ENCODE measurements around the gene PROB1. TPM values are rescaled to one million over a fixed set of nuclear protein-coding genes. Genes with fewer than 3 reads are reported as not detected.

PROB1 gene
- total and polyA plus RNA-seq, 9 of the 15 experiments (the other 6 are each of a cell fraction or from before 2014, with no cell fraction given) = 0.01 to 1.8 (median 0.47) TPM

DNA sequence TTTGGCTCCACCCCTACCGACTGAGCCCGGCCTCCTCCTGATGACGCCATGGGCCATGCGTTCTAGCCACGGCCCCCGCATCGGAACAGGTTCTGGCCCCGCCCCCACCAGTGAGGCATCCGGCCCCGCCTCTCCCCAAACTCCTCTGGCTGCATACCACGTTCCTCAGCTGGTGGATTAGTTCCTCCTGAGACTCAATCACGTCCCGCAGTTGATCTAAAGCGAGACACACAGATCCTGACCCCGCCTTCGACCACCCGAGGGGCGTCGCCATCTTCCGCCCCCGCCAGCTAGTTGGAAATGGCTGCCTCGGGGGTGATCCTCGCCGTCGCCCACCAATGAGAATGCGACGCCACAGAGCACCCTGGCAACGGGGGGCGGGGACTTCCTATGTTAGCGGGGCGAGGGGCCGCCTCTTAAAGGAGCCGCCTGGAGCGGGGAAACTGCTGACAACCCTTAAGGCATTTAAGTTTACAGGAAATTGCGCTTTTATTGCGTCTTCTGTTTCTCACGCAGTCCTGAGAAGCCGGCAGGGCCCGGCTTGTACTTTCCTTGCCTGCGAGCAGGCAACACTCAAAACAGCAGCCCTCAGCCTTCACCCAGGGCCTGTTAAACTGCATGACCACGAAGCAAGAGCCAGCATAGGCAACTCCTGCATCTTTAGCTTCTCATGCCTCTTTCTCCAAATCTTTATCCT is 9.0 kb upstream of the PROB1 start, which contains the start of gene SPATA24 (continued):
- TF ChIP-seq ZSCAN32 (CRISPR knock-in tag; IDR thresholded peaks at IDR 0.05) (no peak), KDM1A (IDR thresholded peaks at IDR 0.05) (no peak), SMAD1 (IDR thresholded peaks at IDR 0.05; ENCODE audit: low read depth, low read length, partially characterized antibody) (peak; percentile 22), ARID1B (IDR thresholded peaks at IDR 0.05) (peak; percentile 35; the same call in 1 of the 2 replicates), MBD2 (IDR thresholded peaks at IDR 0.05; ENCODE audit: borderline replicate concordance, low read depth) (peak; percentile 65; the same call in 1 of the 2 replicates), ARNT (IDR thresholded peaks at IDR 0.05) (no peak), TFAM (CRISPR knock-in tag; conservative IDR thresholded peaks at IDR 0.05) (no peak), PTRF (tag; IDR thresholded peaks at IDR 0.05) (no peak), CTBP1 (IDR thresholded peaks at IDR 0.05; ENCODE audit: borderline replicate concordance) (peak; percentile 76; the same call in 1 of the 2 replicates), SUPT5H (IDR thresholded peaks at IDR 0.05) (0 out of 2 replicates have a peak, but pooled peaks have one; percentile 63), ZKSCAN3 (CRISPR knock-in tag; IDR thresholded peaks at IDR 0.05) (no peak), ZFP30 (CRISPR knock-in tag; IDR thresholded peaks at IDR 0.05; ENCODE audit: borderline replicate concordance) (no peak), POLR2A (conservative IDR thresholded peaks at IDR 0.05) (peak; percentile 70), ZNF174 (CRISPR knock-in tag; IDR thresholded peaks at IDR 0.05) (no peak), RBM15 (IDR thresholded peaks at IDR 0.05; ENCODE audit: insufficient read depth, low read length) (no peak), ETV1 (tag; conservative IDR thresholded peaks at IDR 0.05; ENCODE audit: low read depth) (peak; percentile 70), FIP1L1 (IDR thresholded peaks at IDR 0.05; ENCODE audit: low read depth, low read length, poor library complexity, severe bottlenecking) (no peak), NR2C2 (CRISPR knock-in tag; IDR thresholded peaks at IDR 0.05) (no peak), NR2C2 (tag; IDR thresholded peaks at IDR 0.05) (peak; percentile 65), CBX1 (IDR thresholded peaks at IDR 0.05; ENCODE audit: low read depth) (no peak), MYC (IDR thresholded peaks at IDR 0.05; ENCODE audit: low read depth, low read length) (peak; percentile 92), MYC (CRISPR knock-in tag; IDR thresholded peaks at IDR 0.05; ENCODE audit: borderline replicate concordance, low read depth) (0 out of 2 replicates have a peak, but pooled peaks have one; percentile 48), HDAC3 (IDR thresholded peaks at IDR 0.05; ENCODE audit: borderline replicate concordance, partially characterized antibody) (no peak), FOS (IDR thresholded peaks at IDR 0.05; ENCODE audit: extremely low read depth, insufficient read length) (peak; percentile 19), ZNF253 (CRISPR knock-in tag; conservative IDR thresholded peaks at IDR 0.05) (no peak), SMAD3 (CRISPR knock-in tag; conservative IDR thresholded peaks at IDR 0.05) (no peak), CBX3 (IDR thresholded peaks at IDR 0.05; ENCODE audit: borderline replicate concordance in 1 of 2, low read length in 2 of 2) (0 out of 3 replicates have a peak, but pooled peaks of 1 of the 2 experiments have one; percentile 8), C11orf30 (IDR thresholded peaks at IDR 0.05; ENCODE audit: low read depth) (peak; percentile 63), ZNF551 (CRISPR knock-in tag; IDR thresholded peaks at IDR 0.05) (no peak)
- TF ChIP-seq, protein P1, sequence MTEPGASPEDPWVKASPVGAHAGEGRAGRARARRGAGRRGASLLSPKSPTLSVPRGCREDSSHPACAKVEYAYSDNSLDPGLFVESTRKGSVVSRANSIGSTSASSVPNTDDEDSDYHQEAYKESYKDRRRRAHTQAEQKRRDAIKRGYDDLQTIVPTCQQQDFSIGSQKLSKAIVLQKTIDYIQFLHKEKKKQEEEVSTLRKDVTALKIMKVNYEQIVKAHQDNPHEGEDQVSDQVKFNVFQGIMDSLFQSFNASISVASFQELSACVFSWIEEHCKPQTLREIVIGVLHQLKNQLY (CRISPR knock-in tag; conservative IDR thresholded peaks at IDR 0.05) = 0 out of 4 replicates have a peak, but pooled peaks of 1 of the 2 experiments have one; percentile 8
- TF ChIP-seq, protein P2, sequence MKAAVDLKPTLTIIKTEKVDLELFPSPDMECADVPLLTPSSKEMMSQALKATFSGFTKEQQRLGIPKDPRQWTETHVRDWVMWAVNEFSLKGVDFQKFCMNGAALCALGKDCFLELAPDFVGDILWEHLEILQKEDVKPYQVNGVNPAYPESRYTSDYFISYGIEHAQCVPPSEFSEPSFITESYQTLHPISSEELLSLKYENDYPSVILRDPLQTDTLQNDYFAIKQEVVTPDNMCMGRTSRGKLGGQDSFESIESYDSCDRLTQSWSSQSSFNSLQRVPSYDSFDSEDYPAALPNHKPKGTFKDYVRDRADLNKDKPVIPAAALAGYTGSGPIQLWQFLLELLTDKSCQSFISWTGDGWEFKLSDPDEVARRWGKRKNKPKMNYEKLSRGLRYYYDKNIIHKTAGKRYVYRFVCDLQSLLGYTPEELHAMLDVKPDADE (conservative IDR thresholded peaks at IDR 0.05; ENCODE audit: control insufficient read depth, low read depth, low read length) = peak; percentile 46; the same call in 1 of the 2 replicates
